AG09309 (cell line): Measurements from ENCODE around the gene STARD9.

Experiments
- DNase-seq: peaks from one replicate; pipeline ENCODE4 v3.0.0-alpha.2; 2010; ENCODE audit warnings: low read depth
- H3K4me3 ChIP-seq: 2 replicates; pipeline ENCODE4 v1.5.1; 2011; ENCODE audit warnings: mild to moderate bottlenecking, low read depth, low read length, moderate library complexity; ENCODE audit not compliant: control insufficient read depth
- TF ChIP-seq, protein P1 (sequence below): IDR thresholded peaks from 2 replicates; pipeline ENCODE4 v1.5.1; 2011; ENCODE audit warnings: mild to moderate bottlenecking, low read depth, low read length, inconsistent platforms; ENCODE audit not compliant: insufficient read depth, control insufficient read depth; ENCODE audit errors: missing control alignments

The STARD9 gene

DNA sequence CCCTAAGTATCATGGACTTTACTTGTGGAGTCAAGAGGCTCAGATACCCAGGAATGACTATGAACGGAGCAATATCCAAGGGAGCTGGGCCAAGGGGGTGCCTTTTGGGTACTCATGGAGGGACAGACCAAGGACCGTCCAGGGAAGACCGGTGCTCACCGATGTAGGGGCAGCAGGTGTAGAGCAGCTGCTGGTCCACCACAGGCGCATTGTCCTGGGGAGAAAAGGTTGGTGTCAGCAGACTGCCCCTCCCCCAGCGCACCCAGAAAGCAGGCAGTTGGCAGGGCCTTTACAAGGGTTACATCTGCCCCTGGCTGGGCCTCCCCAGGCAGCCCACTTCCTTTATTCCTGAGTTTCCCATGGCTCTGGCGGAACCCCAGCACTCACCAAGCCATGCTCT lies 154.0 kb downstream of the STARD9 start:
- DNase-seq: no peak
- TF ChIP-seq, protein P1, sequence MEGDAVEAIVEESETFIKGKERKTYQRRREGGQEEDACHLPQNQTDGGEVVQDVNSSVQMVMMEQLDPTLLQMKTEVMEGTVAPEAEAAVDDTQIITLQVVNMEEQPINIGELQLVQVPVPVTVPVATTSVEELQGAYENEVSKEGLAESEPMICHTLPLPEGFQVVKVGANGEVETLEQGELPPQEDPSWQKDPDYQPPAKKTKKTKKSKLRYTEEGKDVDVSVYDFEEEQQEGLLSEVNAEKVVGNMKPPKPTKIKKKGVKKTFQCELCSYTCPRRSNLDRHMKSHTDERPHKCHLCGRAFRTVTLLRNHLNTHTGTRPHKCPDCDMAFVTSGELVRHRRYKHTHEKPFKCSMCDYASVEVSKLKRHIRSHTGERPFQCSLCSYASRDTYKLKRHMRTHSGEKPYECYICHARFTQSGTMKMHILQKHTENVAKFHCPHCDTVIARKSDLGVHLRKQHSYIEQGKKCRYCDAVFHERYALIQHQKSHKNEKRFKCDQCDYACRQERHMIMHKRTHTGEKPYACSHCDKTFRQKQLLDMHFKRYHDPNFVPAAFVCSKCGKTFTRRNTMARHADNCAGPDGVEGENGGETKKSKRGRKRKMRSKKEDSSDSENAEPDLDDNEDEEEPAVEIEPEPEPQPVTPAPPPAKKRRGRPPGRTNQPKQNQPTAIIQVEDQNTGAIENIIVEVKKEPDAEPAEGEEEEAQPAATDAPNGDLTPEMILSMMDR: no peak
- no peak overlapping the region for H3K4me3 ChIP-seq

DNA sequence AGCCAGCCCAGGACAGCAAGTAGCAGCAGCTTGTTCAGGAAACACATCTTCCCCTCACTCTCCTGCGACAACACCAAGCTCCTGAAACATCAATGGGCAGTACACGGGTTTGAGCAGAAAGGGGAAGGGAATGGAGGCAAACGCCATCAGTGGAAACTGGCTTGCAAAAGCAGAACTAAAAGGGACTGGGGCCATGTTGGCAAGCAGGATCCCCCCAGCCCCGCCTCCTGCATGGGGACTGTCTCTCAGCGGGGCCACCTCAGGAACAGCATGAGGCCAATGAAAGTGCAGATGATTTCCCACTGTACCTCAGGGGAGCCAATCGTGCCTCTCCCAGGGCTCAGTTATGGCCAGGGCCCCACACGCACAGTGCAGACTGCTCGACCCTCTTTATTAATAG lies 154.7 kb downstream of the STARD9 start:
- no peak for DNase-seq
- H3K4me3 ChIP-seq: no peak overlapping the region
- TF ChIP-seq, protein P1: no peak

DNA sequence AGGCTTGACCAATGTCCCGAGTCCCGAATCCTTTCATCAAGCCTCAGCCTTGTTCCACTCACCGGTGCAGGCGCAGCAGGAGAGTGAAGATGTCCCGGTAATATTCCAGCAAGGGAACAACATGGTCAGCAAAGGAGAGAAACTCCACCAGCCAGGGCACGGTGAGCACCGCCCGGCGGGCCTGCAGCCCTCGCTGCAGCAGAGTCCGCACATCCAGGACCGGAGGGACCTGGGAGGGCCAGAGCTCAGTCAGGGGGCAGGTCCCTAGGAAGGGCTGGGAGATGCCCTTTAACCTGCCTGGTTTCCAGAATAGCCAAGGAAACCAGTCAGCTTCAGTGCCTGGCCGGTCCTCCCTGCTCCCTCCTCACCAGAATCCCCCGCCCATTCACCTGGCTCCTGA lies 155.1 kb downstream of the STARD9 start:
- TF ChIP-seq, protein P1: no peak
- no peak for DNase-seq
- no peak overlapping the region for H3K4me3 ChIP-seq

DNA sequence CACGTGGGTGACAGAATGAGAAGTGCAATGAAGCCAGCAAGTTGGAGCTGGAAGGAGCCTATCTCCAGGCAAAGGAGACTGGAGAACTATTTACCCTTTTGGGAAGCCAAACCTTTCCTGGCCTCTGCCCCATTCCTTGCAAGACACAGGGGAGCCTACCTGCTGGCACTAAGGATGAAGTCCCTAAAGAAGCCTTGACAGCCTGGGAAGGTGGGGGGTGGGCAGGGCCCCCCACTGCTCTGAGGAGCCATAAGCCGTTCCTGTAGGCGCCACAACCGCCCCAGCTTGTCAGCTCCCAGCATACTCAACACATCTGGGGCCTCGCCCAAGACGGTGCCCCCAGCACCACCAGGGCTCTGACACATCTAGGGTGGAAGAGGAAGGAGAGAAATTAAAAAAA lies 156.1 kb downstream of the STARD9 start:
- TF ChIP-seq, protein P1: no peak
- no peak for DNase-seq
- no peak overlapping the region for H3K4me3 ChIP-seq

DNA sequence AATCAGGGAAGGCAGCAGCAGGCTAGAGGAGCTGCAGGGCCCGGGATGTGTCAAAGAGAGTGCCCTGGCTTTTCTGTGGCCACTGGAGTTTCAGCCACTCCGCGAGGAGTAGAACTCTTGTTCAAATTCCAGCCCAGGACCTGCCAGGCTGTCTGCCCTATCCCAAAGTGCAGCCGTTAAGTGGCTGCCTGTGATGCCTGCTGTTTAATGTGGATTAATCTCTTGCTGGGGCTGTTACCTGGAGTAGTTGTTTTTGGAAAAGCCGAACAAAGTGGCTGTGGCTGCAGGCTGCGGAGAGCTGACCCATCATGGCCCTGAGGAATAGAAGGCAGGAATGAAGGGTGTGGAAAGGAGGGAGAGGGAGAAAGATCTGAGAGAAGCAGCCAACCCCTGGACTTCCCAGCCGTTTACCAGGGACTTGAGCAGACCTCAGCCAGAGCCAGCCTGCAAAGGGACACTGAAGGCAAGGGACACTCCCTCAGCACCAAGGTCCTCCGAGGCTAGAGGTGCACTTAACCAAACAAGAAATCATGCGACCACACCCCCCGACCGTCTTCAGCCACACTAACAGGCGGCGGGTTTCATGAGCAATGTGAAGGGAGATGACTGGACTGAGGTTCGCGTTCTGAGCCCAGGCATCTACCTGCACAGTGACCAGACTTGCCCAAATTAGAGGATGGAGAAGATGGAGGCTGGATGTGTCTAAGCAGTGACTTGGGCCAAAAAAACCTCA lies 156.9 kb downstream of the STARD9 start:
- TF ChIP-seq, protein P1: no peak
- no peak for DNase-seq
- H3K4me3 ChIP-seq: no peak overlapping the region

DNA sequence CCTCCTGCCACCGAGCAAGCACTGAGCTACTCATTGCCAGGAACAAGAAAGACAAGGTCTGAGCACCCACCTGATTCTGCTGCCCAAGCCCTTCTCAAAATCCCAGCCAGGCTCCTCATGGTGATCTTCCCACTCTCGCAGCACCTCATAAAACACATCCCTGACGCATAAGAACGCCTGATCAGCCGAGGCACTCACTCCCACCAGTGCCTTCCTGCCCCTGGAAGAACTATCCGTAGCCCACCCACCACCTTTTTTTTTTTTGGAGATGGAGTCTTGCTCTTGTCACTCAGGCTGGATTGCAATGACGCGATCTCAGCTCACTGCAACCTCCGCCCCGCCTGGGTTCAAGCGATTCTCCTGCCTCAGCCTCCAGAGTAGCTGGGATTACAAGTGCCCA lies 157.6 kb downstream of the STARD9 start:
- no peak for DNase-seq
- H3K4me3 ChIP-seq: no peak overlapping the region
- TF ChIP-seq, protein P1: no peak
